GM15510 (cell line): ENCODE measurements around the gene STAT6.

ENCODE experiments used
- POLR2A ChIP-seq: IDR thresholded peaks from 3 replicates; pipeline ENCODE4 v1.6.1; 2011; ENCODE audit warnings: borderline replicate concordance; ENCODE audit not compliant: insufficient read length; ENCODE audit errors: extremely low read depth

The STAT6 gene

DNA sequence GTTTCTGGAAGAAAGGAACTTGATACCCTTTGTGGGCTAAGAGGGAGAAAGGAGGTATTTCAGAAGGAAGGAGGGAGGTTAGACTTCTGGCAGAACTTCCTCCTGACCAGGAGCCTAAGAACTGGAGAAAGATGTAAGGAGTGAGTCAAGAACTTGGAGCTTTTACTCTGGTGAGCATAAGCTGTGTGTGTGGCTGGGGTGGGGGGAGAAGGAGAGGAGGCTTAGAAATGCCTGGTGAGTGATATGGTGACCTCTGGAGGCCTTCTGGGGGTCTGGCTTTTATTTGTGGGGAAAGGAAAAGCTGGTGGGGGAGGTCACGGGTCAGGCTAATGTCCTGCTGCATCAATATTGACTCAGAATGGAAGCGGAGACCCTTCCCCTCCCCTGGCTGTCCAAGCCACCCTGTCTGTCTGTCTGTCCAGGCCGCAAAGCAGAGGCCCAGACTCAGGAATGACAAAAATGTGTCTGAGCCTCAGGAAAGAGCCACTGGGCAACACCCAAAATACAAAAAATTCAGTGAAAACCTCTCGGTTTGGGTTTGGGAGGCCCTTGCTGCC is 21.9 kb upstream of the STAT6 start:
- no peak for TF ChIP-seq POLR2A

DNA sequence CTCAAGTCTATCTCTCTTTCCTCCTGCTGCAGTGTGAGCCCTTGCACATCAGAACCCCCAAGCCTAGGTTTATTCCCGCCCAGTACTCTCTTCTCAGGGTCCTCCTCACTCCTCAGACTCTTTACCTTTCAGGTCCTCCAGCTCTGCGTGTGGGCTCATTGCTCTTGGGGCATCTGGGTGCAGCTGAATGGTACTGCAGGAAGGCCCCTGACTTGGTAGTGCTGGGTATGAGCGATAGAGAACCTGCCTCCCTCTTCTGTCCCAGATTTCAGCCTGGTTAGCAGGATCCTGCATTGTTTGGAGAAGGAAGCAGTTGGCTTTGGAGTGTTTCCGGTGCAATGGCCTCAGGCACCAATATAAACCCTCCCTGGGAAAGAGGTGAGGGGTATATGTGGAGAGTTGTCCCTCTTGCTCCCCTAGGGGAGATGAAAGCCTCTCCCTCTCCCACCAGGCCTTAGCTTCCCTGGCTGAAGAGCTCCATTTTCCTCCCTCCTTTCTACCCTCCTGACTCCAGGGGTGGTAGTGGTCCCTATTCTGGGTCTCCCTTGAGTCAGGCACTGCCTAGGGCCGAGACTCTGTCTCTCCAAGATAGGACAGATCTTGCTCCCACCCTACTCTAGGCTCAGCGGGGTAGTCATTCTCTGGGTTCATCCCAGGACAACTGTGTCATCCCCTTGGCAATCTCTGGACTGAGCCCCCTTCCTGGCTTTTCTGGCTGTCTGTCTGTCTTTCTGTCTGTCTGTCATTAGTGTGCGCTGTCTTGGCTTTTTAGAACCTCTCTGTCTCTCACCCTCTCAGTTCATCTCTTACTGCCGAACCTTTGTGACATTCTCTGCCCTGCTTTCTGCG is 21.0 kb upstream of the STAT6 start:
- no peak for TF ChIP-seq POLR2A

DNA sequence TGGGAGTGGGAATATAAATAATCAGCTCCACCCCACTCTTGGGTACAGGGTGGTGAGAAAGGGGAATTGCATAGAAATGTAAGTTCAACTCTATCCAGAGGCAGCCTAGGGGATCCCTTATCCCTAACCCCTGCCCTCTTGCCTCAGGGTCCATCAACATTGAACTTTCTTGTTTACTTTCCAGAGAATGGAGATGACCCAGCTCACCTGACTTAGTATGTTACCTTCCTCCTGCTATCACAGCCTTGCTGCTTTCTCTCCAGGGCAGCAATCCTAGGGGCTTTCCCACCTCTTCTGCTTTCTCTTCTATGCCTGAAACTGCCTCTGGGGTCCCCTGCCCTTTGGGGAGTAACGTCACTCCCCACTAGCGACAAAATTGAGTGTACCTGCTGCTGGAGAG is 19.8 kb upstream of the STAT6 start:
- TF ChIP-seq POLR2A, result no peak

DNA sequence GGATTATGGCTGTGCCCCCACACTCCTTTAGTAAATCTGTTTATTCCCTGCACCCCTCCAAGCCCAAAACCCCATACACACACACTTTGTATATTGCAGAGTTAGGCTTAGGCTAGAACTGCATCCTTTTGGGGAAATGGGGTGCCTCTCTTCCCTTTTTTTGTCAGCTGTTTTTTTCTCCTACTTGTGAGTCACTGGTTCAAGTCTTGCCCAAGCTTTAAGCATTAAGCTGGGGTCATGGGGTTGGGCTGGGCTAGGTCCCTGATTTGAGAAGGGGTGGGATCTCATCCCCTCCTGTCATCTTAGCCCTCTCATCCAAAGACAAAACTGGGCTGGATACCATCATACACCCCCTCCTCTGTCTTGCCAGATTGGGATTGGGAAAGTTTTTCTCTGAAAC is 18.7 kb upstream of the STAT6 start:
- no peak for TF ChIP-seq POLR2A

DNA sequence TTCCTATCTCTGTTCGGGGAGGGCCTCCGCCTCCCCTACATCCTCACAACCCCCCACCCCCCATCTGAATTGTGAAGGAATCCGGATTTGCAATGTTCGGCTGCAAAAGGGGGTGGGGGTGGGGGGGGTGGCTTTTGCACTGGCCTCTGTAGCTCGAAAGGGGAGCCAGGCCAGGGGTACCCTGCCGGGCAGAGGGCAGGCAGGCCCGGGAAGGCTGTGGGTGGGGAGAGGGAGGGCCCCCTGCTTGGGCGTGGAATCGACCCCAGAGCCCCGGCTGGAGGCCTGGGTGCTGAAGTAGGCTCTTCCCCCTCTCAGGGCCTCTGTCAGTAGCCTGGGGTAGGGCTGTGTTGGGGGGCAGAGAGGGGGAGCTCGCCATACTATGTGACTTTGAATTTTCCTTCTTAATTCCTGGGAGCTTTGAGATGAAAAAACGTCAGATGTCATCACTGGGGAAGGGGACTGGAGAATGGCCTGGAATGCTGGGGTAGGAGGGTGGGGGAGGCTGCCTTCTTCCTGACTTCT is 18.2 kb upstream of the STAT6 start:
- no peak for TF ChIP-seq POLR2A

DNA sequence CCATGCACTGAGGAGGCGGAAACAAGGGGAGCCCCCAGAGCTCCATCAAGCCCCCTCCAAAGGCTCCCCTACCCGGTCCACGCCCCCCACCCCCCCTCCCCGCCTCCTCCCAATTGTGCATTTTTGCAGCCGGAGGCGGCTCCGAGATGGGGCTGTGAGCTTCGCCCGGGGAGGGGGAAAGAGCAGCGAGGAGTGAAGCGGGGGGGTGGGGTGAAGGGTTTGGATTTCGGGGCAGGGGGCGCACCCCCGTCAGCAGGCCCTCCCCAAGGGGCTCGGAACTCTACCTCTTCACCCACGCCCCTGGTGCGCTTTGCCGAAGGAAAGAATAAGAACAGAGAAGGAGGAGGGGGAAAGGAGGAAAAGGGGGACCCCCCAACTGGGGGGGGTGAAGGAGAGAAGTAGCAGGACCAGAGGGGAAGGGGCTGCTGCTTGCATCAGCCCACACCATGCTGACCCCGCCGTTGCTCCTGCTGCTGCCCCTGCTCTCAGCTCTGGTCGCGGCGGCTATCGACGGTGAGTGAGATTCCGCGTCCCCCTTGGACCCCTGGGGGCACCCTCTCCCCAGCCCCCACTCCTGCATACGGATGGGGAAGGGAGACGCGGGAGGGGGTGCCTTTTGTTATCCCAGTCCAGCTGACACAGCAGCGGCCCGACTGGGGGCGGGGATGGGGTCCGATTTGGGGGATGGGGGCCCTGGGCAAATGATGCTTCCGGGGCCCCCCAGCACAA is 17.5 kb upstream of the STAT6 start:
- no peak for TF ChIP-seq POLR2A

DNA sequence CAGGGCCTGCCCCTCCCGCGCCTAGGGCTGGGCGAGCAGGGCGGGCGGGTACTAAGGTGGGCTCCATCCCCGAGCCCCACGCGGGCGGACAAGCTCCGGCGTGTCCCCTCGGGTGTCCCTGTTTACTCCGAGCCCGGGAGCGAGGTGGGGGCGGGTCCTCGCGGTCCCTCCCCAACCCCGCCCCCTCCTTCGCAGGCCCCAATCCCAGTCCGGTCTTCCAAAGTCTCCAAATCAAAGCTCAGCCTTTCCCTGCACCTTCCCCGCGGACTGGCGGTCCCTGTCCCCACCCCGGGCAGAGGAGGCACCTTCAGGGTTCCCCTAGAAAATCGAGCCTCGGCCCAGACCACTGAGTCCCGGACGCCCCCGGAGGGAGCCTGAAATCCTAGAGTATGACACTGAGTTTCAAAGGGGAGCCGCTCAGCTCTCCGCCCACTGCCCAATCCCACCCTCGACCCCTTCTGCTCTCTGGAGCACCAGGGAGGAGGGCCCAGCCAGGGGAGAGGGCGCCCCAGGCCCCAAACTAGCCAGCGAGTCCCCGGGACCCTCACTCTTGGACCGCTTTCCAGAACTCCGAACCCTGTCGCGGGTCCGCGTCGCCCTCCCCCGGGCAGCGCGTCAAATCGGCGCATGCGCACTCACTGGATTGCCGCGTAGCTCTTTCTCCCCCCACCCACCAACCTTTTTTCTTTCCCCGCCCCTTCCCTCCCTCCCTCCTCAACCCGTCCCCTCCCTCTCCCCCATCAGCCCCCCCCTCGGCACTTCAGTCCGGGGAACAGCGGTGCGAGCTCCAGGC is 16.8 kb upstream of the STAT6 start, which contains the start of gene LRP1:
Gene LRP1 (plus strand): TSS at position 758 of the 793 bp plus-strand sequence. CDS start 482 bp downstream, outside the sequence.
- TF ChIP-seq POLR2A, result peak; percentile 19

DNA sequence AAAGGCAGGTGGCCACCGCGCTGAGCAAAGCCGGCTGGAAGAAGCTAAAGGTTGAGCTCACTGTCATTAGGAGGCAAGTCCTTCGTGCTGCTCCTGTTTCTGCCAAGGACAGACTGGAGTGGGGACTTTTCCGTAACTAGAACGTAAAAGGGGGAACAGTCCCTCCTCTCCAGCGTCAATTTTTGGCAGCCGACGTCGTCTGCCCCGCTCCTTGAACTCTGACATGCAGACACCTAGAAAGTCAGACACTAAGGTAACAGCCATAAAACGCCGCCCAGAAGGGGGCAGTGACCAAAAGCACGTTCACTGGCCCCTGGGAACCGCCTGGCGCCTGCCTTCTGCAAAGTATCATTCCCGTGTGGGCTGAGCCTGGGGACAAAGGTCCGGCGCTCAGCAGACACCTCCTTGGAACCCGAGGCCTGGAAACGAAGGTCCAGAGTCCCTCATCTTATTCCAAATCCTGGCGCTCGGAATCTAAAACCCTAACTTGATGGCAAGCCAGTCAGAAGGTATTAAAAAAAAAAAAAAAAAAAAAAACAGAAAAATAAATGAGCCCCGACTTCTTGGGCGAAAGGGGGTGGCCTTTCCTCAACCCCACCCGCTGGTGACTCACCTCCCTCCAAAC is 16.1 kb upstream of the STAT6 start:
- TF ChIP-seq POLR2A, result no peak

DNA sequence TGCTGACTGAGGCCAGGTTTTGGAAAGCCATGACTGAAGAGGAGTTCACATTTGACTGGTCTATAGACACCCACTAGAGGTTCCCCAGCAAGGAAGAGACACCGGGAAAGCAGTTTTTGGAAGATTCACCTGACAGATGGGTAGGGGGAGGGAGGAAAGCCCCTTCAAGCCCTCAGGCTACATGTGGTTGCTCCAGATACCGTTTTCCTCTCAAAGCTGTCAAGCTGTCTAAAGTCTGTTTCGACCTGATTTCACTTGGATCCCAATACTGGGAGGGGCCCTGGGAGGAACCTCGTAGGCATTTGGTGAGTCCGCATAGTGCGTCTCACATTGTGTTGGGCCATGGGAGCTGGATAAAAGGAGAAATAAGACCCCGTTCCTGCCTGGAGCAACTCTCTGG is 15.4 kb upstream of the STAT6 start:
- TF ChIP-seq POLR2A, result no peak

DNA sequence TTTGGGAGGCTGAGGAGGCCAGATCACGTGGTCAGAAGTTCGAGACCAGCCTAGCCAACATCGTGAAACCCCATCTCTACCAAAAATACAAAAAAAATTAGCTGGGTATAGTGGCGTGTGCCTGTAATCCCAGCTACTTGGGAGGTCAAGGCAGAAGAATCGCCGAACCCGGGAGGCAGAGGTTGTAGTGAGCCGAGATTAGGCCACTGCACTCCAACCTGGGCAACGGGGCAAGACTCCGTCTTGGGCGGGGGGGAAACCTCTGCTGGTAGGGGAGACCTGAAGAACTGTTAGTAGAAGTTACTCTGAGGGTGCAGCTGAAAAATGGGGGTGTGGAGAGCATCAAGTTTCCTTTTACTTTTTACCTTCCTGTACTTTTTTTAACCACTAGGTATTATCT is 14.9 kb upstream of the STAT6 start:
- no peak for TF ChIP-seq POLR2A

DNA sequence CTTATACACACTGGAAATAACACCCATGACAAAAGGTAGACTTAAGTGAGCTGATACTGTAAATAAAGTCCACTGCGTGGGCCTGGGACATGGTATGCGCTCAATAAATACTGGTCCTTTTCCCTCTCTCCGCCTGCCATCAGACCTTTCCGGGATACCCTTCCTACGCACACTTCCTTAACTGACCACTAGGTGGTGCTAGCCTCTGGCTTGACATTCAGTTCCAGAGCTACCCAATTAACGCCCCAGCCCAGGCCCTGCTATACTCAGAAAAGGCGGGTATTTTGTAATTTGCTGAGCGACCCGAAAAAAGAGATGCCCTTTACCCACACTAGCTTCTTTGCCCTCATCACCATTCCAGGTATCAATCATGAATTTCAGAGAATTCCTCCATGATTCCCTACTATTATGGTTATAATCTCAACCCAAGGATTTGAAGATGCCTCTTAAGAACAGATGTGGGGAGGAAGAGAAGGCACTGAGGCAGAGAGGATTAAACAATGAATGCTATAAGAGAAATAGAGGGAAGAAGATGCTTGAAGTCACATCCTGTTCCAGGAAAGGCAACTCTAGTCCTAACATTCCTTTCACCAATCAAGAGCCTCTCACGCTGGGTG is 13.2 kb upstream of the STAT6 start:
- no peak for TF ChIP-seq POLR2A

DNA sequence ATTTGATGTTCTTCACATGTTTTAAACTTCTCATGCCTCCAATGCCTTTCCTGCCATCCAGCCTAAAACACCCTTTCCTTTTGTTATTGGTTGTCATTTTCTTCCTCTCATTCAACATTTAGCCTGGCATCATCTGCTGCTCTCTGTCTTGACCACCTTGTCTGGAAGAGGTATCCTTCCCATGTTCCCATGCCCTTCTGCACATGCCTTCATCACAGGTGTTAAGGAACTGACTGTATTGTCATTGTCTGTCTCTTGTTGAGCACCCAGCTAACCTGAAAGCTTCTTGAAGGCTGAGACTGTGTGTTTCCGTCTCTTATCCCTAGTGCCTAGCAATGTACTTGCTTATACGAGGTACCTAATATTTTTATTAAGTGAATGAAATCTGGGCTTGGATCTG is 12.7 kb upstream of the STAT6 start:
- TF ChIP-seq POLR2A, result no peak

DNA sequence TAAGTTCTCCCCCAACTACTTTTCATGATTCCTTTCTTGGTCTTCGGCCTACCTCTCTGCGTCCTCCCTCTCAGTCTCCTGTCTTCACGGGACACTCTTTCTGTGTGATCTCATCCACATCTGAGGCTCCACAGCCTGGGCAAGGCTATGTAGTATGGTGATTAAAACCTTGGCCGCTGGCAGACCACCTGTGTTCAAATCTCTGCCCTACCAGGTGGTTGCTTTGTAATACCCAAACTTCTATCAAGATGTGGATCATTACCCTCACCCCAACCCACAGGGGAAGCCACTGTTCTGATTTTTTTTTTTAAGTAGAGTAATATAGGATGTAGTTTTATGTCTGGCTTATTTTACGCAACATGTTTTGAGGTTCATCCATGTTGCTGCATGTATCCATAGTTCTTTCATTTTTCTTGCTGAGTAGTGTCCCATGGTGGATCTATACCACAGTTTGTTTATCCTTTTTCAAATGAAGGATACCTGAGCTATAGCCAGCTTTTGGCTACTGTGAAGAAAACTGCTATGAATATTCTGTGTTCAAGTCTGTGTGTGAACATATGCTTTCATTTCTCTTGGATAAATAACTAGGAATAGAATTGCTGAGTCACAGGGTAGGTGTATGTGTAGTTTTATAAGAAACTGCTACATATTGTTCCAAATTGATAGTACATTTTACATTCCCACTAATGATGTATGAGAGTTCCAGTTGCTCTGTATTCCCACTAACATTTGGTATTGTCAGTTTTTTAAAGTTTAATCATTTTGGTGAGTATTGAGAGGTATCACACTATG is 8.3 kb upstream of the STAT6 start:
- no peak for TF ChIP-seq POLR2A
